SK-N-MC (cell line): ENCODE data around the gene PRKCZ.

Source experiments
- DNase-seq: peaks from one replicate; pipeline ENCODE4 v3.0.0-alpha.2; 2011; ENCODE audit warnings: low read depth, low spot score
- H3K27ac ChIP-seq: fragments of 200-600 bp; sonication (generic); 2 replicates; pipeline ENCODE4 v1.5.1; 2016; ENCODE audit warnings: mixed run types
- H3K36me3 ChIP-seq: fragments of 200-600 bp; sonication (generic); 2 replicates; pipeline ENCODE4 v1.6.1; 2017; ENCODE audit warnings: antibody characterized with exemption, low read length, mixed read lengths; ENCODE audit not compliant: insufficient read depth
- H3K4me3 ChIP-seq: fragments of 200-600 bp; sonication (generic); 2 replicates; pipeline ENCODE4 v1.5.1; 2016
- H3K9ac ChIP-seq: fragments of 200-600 bp; sonication (generic); 2 replicates; pipeline ENCODE4 v1.8.0; 2017; ENCODE audit warnings: mixed run types, mixed read lengths; ENCODE audit not compliant: insufficient read length
- H3K9me3 ChIP-seq: fragments of 200-600 bp; sonication (generic); 2 replicates; pipeline ENCODE4 v1.6.1; 2017; ENCODE audit warnings: low read depth, mild to moderate bottlenecking, antibody characterized with exemption, low read length, moderate library complexity, mixed read lengths
- EZH2 ChIP-seq: fragments of 200-600 bp; sonication (generic); IDR thresholded peaks from one replicate; pipeline ENCODE4 v1.6.1; 2017; ENCODE audit warnings: antibody characterized with exemption
- FOXP2 ChIP-seq: optimal IDR thresholded peaks from 2 replicates; pipeline ENCODE3; 2011; ENCODE audit warnings: mild to moderate bottlenecking, moderate library complexity; ENCODE audit not compliant: insufficient read depth; ENCODE audit errors: extremely low read length, control extremely low read depth
- POLR2AphosphoS5 ChIP-seq: IDR thresholded peaks from 2 replicates; pipeline ENCODE4 v1.6.1; 2012; ENCODE audit warnings: mild to moderate bottlenecking, low read depth, low read length, borderline replicate concordance

PRKCZ gene

GRCh38 chr1:2080884-2081283, 30.7 kb downstream of the PRKCZ start:
- Histone ChIP-seq H3K9ac (no peak overlapping the region), H3K27ac (no peak overlapping the region), H3K36me3 (no peaks in the 10 kb centered on the region), H3K9me3 (peaks cover 3% of the 10 kb centered on the region; the same call in 1 of the 2 replicates), H3K4me3 (no peak overlapping the region)
- DNase-seq = no peak
- no peak for TF ChIP-seq FOXP2
- TF ChIP-seq POLR2AphosphoS5 = no peak
- TF ChIP-seq EZH2 = no peak

DNA sequence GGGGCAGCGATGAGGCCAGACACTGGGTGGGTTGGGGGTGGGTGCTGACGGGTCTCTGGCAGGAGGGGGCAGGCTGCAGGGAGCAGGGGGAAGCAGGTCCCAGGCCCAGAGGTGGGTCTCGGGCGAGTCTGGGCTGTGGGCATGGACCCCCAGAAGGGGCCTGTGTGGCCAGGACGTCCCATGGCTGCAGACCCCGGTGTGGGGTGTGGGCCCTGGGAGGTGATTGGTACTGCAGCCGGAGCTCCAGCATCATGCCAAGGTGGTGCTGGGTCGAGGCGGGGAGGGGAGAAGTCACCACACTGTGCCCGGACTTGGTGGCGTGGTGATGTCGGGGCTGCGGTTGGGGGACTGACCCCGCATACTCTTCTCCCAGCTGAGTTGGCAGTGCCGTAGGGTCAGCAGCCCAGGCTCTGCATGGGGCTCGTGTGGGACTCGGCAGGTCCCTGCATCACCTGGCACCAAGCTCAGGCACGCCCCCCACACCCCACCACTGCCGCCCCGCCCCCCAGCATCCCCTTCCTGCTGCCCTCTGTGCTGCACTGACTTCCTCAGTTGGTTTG, 31.2 kb downstream of the PRKCZ start:
- no peak overlapping the region for H3K4me3 ChIP-seq
- DNase-seq = no peak
- no peak overlapping the region for H3K9ac ChIP-seq
- TF ChIP-seq POLR2AphosphoS5 (no peak), EZH2 (no peak)
- H3K36me3 ChIP-seq = no peaks in the 10 kb centered on the region
- no peak overlapping the region for H3K27ac ChIP-seq
- peaks cover 3% of the 10 kb centered on the region; the same call in 1 of the 2 replicates for H3K9me3 ChIP-seq

DNA sequence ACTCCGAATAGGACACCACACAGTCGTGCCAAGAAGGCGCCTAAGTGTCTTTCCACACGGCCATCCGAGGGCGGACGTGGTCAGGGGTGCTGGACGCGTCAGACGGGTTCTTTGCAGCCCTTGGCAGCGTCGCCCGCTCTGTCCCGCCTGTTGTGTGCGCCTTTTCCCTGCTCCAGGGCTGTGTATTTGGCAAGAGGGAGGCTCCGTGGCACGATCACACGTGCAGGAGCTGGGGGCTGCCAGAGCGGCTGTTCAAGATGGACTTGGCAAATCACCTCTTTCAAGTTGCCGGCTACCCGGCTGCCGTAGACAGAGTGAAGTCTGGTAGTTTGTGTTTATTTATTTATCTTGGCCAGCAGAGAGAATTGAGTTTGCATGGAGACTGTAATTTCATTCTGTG, 31.9 kb downstream of the PRKCZ start:
- Histone ChIP-seq H3K36me3 (no peaks in the 10 kb centered on the region), H3K4me3 (no peak overlapping the region), H3K9ac (no peak overlapping the region), H3K27ac (no peak overlapping the region), H3K9me3 (peaks cover 3% of the 10 kb centered on the region; the same call in 1 of the 2 replicates)
- no peak for DNase-seq
- no peak for TF ChIP-seq FOXP2
- no peak for TF ChIP-seq POLR2AphosphoS5
- no peak for TF ChIP-seq EZH2

DNA sequence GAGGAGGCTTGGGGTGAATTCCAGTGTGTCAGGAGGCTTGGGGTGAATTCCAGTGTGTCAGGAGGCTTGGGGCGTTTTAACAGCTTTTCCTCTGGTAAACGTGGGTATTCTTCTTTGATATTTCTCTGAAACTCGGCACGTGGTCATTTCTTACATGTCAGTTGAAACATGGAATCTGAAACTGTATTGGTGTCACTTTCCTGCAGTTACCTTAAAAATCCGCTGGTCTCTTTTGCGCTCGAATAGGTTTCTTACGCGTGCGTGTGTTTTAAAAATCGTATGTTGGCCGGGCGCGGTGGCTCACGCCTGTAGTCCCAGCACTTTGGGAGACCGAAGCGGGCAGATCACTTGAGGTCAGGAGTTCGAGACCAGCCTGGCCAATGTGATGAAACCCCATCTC, 33.5 kb downstream of the PRKCZ start:
- no peak overlapping the region for H3K4me3 ChIP-seq
- H3K36me3 ChIP-seq = no peaks in the 10 kb centered on the region
- no peak for TF ChIP-seq FOXP2
- no peak for TF ChIP-seq POLR2AphosphoS5
- no peak for TF ChIP-seq EZH2
- no peak for DNase-seq
- no peak overlapping the region for H3K9ac ChIP-seq
- no peaks in the 10 kb centered on the region for H3K9me3 ChIP-seq
- no peak overlapping the region for H3K27ac ChIP-seq

GRCh38 chr1:2084306-2084705, 34.1 kb downstream of the PRKCZ start:
- Histone ChIP-seq H3K9ac (no peak overlapping the region), H3K4me3 (no peak overlapping the region), H3K27ac (no peak overlapping the region), H3K9me3 (no peaks in the 10 kb centered on the region), H3K36me3 (no peaks in the 10 kb centered on the region)
- DNase-seq = no peak
- TF ChIP-seq POLR2AphosphoS5 (no peak), FOXP2 (no peak), EZH2 (no peak)

DNA sequence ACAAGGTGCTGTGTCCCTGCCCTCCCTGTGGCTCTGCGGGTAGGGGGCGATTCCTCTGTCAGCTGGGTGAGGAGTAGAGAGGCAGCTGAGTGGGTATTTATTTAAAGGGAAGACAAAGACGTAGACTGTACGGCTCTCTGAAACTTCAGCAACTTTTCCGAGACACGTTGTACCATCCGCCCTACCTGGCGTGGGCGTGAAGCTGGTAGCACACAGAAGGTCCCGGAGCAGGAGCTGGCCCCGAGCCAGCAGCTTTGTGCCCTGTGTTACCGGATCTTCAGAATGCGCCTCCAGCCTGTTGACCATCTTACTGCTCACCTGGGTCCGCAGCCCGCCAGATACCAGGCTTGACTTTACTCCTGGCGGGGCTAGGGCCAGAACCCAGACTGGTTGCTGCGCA, 34.9 kb downstream of the PRKCZ start:
- no peak overlapping the region for H3K9ac ChIP-seq
- no peak overlapping the region for H3K27ac ChIP-seq
- no peak for DNase-seq
- no peaks in the 10 kb centered on the region for H3K9me3 ChIP-seq
- no peak overlapping the region for H3K4me3 ChIP-seq
- H3K36me3 ChIP-seq = no peaks in the 10 kb centered on the region
- TF ChIP-seq FOXP2 (no peak), POLR2AphosphoS5 (no peak), EZH2 (no peak)

GRCh38 chr1:2086446-2087078, 36.4 kb downstream of the PRKCZ start:
- H3K36me3 ChIP-seq = no peaks in the 10 kb centered on the region
- no peak overlapping the region for H3K4me3 ChIP-seq

DNA sequence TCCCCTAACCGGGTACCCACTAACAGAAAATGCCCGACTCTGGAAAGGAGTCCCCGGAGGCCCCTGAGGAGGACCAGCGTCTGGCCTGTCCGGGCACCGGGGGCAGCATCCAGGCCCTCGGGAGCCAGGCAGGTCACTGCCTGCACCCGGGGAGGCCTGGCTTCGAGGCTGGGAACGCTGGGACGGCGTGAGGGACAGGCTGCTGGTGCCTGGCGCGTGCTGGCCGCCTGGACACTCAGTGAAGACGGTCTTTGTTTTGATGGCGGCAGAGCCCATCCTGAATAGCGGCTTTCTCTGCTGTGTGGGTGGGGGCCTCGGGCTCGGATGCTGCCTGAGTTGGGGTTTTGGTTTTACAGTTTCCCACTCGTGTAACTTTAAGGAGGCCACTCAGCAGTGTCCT, 37.6 kb downstream of the PRKCZ start:
- no peaks in the 10 kb centered on the region for H3K36me3 ChIP-seq
- no peak overlapping the region for H3K4me3 ChIP-seq
- no peaks in the 10 kb centered on the region for H3K9me3 ChIP-seq
- no peak overlapping the region for H3K9ac ChIP-seq
- no peak for DNase-seq
- TF ChIP-seq POLR2AphosphoS5 = no peak
- no peak for TF ChIP-seq FOXP2
- no peak for TF ChIP-seq EZH2
- H3K27ac ChIP-seq = no peak overlapping the region

More at GRCh38 chr1:2086446-2087078, 36.4 kb downstream of the PRKCZ start:
- no peak for TF ChIP-seq FOXP2
- TF ChIP-seq EZH2 = no peak
- no peak for TF ChIP-seq POLR2AphosphoS5
- Histone ChIP-seq H3K27ac (no peak overlapping the region), H3K9me3 (no peaks in the 10 kb centered on the region), H3K9ac (no peak overlapping the region)
- no peak for DNase-seq

DNA sequence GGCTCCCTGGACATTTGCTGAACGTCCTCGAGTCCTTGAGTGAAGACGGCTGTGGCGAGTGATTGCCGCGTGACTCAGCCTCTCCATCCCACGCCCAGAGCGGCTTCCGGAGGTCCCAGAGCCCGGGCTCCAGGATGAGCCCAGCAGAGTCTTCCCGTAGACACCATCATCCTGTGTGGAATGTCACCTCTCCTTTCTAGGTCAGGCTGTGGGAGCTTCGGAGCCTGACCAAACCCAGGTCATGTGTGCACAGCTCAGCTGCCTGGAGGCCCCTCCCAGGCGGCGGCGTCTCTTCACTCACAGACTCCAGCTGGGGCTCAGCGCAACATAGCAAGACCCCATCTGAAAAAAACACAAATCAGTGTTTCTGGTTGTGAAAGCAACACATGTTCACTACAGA, 38.2 kb downstream of the PRKCZ start:
- Histone ChIP-seq H3K4me3 (no peak overlapping the region), H3K27ac (no peak overlapping the region), H3K36me3 (no peaks in the 10 kb centered on the region), H3K9me3 (no peaks in the 10 kb centered on the region), H3K9ac (no peak overlapping the region)
- no peak for DNase-seq
- no peak for TF ChIP-seq EZH2
- TF ChIP-seq FOXP2 = no peak
- no peak for TF ChIP-seq POLR2AphosphoS5
